Measurements from ENCODE around the gene CEP78. TPM values are rescaled to one million over a fixed set of nuclear protein-coding genes. Genes with fewer than 3 reads are reported as not detected.

CEP78 gene
- total and polyA plus RNA-seq, 2 donors from 2014 or later: 7.5 to 8.9 TPM

GRCh38 chr9:78209127-78209526, 26.7 kb upstream of the CEP78 start:
- H3K4me1 ChIP-seq (ENCODE audit: control insufficient read depth in 2 of 3, insufficient read depth in 2 of 3, low read depth in 1 of 3, low read length in 3 of 3): peaks cover 0 to 4% (median 0%) of the 10 kb centered on the region in 3 donors
- no peaks in the 10 kb centered on the region for H3K27me3 ChIP-seq (ENCODE audit: control insufficient read depth, insufficient read depth, low read length)
- H3K9me3 ChIP-seq (ENCODE audit: control insufficient read depth in 2 of 3, insufficient read depth in 1 of 3, low read length in 3 of 3): no peaks in the 10 kb centered on the region
- FAIRE-seq (no peak), DNase-seq (no peak)
- no peak overlapping the region for H3K4me3 ChIP-seq (ENCODE audit: low read length in 3 of 3)
- H3K9ac ChIP-seq (ENCODE audit: low read length in 3 of 3): no peak overlapping the region
- TF ChIP-seq CTCF (IDR thresholded peaks at IDR 0.05; ENCODE audit: borderline replicate concordance, extremely low read depth, insufficient read depth): no peak
- H3K27ac ChIP-seq (ENCODE audit: low read depth in 2 of 2, low read length in 2 of 2): no peak overlapping the region
- intact Hi-C loops (cut with DNase I): no loop called here
- no peaks in the 10 kb centered on the region for H3K36me3 ChIP-seq (ENCODE audit: control insufficient read depth in 2 of 3, insufficient read depth in 3 of 3, low read length in 3 of 3)

- peaks cover 0 to 4% (median 0%) of the 10 kb centered on the region in 3 donors for H3K4me1 ChIP-seq (ENCODE audit: control insufficient read depth in 2 of 3, insufficient read depth in 2 of 3, low read depth in 1 of 3, low read length in 3 of 3)
- no peak overlapping the region for H3K4me3 ChIP-seq (ENCODE audit: low read length in 3 of 3)
- H3K27ac ChIP-seq (ENCODE audit: low read depth in 2 of 2, low read length in 2 of 2): no peak overlapping the region
- FAIRE-seq (no peak), DNase-seq (no peak)
- no peak overlapping the region for H3K9ac ChIP-seq (ENCODE audit: low read length in 3 of 3)
- H3K27me3 ChIP-seq (ENCODE audit: control insufficient read depth, insufficient read depth, low read length): no peaks in the 10 kb centered on the region
- intact Hi-C loops (cut with DNase I): no loop called here
- no peak for TF ChIP-seq CTCF (IDR thresholded peaks at IDR 0.05; ENCODE audit: borderline replicate concordance, extremely low read depth, insufficient read depth)
- no peaks in the 10 kb centered on the region for H3K36me3 ChIP-seq (ENCODE audit: control insufficient read depth in 2 of 3, insufficient read depth in 3 of 3, low read length in 3 of 3)
- H3K9me3 ChIP-seq (ENCODE audit: control insufficient read depth in 2 of 3, insufficient read depth in 1 of 3, low read length in 3 of 3): no peaks in the 10 kb centered on the region
These were observed 25.0 kb upstream of the CEP78 start for GRCh38 chr9:78210841-78211301.

- no peak for TF ChIP-seq CTCF (IDR thresholded peaks at IDR 0.05; ENCODE audit: borderline replicate concordance, extremely low read depth, insufficient read depth)
- Histone ChIP-seq H3K9me3 (ENCODE audit: control insufficient read depth in 2 of 3, insufficient read depth in 1 of 3, low read length in 3 of 3) (no peaks in the 10 kb centered on the region), H3K27me3 (ENCODE audit: control insufficient read depth, insufficient read depth, low read length) (no peaks in the 10 kb centered on the region), H3K27ac (ENCODE audit: low read depth in 2 of 2, low read length in 2 of 2) (no peak overlapping the region), H3K4me1 (ENCODE audit: control insufficient read depth in 2 of 3, insufficient read depth in 2 of 3, low read depth in 1 of 3, low read length in 3 of 3) (peaks cover 0 to 4% (median 0%) of the 10 kb centered on the region in 3 donors), H3K36me3 (ENCODE audit: control insufficient read depth in 2 of 3, insufficient read depth in 3 of 3, low read length in 3 of 3) (no peaks in the 10 kb centered on the region), H3K9ac (ENCODE audit: low read length in 3 of 3) (no peak overlapping the region), H3K4me3 (ENCODE audit: low read length in 3 of 3) (no peak overlapping the region)
- FAIRE-seq: no peak
- intact Hi-C loops (cut with DNase I): no loop called here
- no peak for DNase-seq
These were observed 23.0 kb upstream of the CEP78 start for GRCh38 chr9:78212868-78213267.

- FAIRE-seq (no peak), DNase-seq (peak in 2 of 5 donors; percentile 40 to 64)
- peak; percentile 54 for TF ChIP-seq CTCF (IDR thresholded peaks at IDR 0.05; ENCODE audit: borderline replicate concordance, extremely low read depth, insufficient read depth)
- Histone ChIP-seq H3K4me3 (ENCODE audit: low read length in 3 of 3) (peak overlapping the region in 1 of 3 donors; percentile 44), H3K9ac (ENCODE audit: low read length in 3 of 3) (no peak overlapping the region), H3K4me1 (ENCODE audit: control insufficient read depth in 2 of 3, insufficient read depth in 2 of 3, low read depth in 1 of 3, low read length in 3 of 3) (peaks cover 0 to 4% (median 0%) of the 10 kb centered on the region in 3 donors), H3K9me3 (ENCODE audit: control insufficient read depth in 2 of 3, insufficient read depth in 1 of 3, low read length in 3 of 3) (no peaks in the 10 kb centered on the region), H3K27ac (ENCODE audit: low read depth in 2 of 2, low read length in 2 of 2) (no peak overlapping the region), H3K36me3 (ENCODE audit: control insufficient read depth in 2 of 3, insufficient read depth in 3 of 3, low read length in 3 of 3) (no peaks in the 10 kb centered on the region), H3K27me3 (ENCODE audit: control insufficient read depth, insufficient read depth, low read length) (no peaks in the 10 kb centered on the region)
- intact Hi-C loops (cut with DNase I): no loop called here
These were observed 22.2 kb upstream of the CEP78 start for GRCh38 chr9:78213712-78214111.

Measured in kidney (tissue), 14 donors.